GM19238 (cell line): ENCODE results near the gene RNPEPL1.

ENCODE experiments used
- DNase-seq: peaks from one replicate; pipeline ENCODE4 v3.0.0; 2011; ENCODE audit warnings: low spot score; ENCODE audit not compliant: insufficient read length

The RNPEPL1 gene

DNA sequence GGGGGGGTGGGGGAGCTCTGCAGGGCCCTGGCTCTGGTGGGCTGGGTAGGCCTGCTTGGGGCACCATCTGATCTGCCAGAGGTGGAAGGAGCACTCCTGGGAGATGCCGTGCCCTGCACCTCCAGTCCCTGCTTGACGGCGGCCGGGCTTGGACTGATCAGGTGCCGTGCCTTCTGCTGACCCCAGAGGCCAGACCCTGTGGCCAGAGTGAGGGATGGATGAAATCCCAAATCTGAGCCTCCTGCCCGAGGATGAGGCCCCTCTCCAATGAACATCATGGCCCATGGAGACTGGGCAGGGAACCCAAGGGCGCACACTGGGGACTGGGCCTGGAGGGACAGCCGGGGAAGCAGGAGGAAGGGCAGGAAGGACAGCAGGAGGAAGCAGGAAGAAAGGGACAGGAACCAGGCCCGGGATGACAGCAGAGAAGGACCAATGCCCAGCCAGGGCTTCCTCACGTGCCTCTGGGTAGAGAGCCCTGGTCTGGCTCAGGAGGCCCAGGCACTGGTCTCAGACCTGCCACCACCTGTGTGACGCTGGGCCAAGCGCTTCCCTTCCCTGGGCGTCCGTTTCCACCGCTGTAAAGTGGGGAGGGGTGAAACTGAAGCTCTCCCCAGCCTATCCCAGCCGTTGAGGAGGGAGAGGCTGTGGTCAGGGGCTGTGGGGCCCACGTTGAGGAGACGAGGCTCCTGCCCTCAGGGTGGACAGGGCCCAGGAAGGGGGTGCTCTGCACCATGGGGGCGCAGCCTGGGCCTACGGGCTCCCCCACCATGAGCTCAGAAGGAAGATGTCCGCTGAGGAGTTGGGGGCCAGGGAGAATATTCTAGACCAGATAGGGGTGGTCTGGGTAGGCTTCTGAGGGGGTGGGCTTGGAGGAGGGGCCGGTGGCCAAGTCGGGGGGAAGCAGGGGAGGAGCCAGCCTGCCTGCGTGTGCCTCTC lies 56.0 kb downstream of the RNPEPL1 start:
- DNase-seq, result no peak

DNA sequence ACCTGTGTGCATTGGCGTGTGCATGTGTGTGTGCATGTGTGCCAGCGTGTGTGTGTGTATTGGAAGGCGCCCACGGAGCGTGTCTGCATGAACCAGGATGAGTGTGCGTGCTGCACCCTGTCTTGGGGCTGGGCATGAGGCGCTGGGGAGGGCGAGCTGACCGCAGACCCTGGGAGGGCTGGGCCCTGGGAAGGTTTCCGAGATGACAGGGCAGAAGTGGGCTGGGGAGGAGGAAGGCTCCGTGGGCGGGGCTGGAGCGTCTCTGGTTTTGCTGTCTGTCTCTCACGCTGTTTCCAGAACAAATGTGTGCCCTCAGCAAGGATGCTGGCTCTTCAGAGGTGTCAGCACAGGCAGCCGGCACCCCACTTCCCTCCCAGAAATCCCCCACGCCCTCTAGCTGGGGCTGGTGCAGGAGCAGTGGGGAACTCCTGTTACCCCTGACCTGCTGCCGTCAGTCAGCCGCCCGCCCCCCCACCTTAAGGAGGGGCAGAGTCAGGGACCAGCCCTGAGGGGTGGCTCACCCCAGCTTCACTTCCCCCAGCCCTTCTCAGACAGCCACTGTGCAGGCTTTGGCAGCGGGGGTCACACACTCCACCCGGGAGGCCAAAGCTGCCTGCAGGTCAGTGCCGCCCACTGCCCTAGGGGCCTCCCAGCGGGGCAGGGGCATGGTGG lies 56.8 kb downstream of the RNPEPL1 start, which contains the start of gene GPR35:
TSS of gene GPR35 (plus strand) at position 531 of the 672 bp plus-strand sequence. CDS start 4,473 bp downstream, outside the sequence.
- no peak for DNase-seq

DNA sequence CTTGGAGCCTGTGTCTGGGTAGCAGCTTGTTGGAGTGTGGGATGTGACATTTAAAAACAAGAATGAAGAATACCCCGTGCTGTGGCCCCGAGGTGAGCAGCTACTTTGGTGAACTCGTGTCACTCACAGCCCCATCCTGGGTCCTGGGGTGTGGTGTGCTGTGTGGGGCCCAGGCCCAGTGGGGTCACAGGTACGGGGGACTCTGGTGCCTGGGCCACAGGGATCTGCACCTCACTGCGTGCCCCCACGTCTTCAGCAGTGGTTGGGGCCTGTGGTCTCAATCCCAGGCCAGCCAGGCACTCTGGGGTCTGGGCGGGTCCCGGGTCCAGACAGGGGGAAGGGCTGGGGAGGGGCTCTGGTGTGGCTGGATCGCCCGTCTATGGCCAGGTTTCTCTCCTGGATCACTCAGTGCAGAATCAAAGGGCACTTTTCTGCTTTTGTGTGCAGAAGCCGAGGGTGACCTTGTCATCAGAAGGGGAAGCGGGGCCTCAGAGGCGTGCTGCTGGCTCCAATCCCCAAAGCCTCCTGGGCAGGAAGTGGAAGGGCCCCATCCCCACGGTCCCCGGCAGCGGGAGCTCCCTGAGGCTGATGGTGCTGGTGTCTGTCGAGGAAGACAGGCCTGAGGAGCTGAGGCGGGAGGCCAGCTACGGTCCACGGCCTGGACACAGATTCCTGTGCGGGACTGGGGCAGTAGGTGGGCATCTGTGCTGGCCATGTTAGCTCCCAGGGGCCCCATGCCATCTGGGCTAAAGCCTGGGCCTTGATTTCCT lies 58.4 kb downstream of the RNPEPL1 start:
- DNase-seq, result no peak

DNA sequence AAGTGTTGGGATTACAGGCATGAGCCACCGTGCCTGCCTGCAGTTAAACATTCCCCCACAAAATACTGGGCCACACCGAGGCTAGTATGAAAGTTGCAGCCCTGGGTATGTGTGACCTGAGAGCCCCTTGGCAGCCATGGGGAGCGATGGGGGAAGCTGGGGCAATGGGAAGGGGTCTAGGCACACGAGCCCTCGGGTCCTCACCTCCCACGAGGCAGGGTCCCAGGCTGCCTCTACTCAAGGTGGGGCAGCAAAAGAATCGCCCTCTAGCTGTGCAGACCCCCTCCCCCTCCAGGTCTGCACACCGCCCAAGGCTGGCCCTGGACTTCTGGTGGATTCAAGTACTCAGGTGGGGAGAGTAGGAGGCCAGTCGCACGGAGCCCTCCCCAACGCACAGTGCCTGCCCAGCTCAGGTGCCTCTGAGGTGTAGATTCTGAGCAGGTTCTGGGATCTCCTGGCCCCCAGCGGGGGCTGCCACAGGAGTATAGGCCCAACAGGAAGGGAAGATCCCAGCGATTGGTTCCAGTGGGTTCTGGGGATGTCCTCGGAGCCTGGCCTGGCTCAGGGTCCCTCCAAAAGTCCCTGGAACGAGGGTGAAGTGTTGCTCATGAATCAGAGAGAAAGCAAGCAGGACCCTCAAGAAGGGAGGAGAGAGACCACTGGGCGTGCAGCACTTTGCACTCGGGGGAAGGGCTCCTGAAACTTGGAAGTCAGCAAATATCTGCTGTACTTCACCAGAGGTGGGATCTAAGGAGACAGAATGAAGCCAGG lies 59.6 kb downstream of the RNPEPL1 start:
- no peak for DNase-seq

DNA sequence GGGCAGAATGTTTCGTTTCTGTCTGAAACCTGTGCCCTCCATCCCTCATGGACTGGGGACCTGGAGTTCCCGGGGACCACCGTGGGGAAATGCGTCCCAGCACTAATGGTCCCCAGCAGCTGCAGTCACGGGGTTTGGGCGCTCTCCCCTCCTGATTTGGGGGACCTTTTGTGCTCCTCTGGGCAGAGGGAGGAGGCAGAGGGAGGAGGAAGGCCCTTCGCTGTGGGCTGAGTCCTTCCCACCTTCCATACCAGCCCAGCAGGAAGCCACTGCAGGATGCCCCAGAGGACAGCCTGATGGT lies 60.2 kb downstream of the RNPEPL1 start:
- DNase-seq, result no peak

DNA sequence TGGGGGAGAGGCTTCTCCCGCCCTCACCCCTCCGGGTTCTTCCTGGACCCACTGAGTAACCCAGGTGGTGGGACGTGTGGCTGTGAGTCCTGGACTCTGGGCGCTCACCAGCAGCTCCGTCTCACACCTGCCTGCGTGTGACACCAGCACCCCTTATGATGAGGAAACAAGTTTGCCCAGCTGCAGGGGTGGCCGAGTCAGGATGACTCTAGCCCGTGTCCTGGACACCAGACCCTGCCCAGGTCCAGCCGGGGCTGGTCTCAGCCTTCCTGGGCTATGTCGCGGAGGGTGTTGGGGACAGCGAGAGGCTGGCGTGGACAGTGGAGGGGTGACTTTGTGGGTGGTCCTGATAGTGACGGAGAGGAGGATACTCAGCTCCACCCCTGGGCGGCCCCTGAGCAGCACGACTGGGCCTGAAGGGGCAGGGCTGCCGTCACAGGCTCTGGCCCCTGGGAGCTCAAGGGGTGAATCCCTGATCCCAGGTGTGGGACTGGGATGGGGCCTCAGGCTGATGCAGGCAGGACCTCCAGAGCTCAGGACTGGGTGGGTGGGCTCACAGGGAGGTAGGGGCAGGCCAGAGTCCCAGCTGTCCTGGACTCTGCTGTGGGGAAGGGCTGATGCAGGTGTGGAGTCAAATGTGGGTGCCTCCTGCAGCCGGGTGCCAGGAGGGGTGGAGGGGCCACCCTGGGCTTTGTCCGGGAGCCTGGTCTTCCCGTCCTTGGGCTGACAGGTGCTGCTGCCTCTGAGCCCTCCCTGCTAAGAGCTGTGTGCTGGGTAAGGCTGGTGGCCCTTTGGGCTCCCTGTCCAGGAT lies 60.7 kb downstream of the RNPEPL1 start:
- no peak for DNase-seq

DNA sequence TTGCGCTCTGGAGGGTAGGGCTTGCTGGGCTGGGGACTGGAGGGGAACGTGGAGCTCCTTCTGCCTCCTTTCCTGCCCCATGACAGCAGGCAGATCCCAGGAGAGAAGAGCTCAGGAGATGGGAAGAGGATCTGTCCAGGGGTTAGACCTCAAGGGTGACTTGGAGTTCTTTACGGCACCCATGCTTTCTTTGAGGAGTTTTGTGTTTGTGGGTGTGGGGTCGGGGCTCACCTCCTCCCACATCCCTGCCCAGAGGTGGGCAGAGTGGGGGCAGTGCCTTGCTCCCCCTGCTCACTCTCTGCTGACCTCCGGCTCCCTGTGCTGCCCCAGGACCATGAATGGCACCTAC lies 61.3 kb downstream of the RNPEPL1 start:
- no peak for DNase-seq

DNA sequence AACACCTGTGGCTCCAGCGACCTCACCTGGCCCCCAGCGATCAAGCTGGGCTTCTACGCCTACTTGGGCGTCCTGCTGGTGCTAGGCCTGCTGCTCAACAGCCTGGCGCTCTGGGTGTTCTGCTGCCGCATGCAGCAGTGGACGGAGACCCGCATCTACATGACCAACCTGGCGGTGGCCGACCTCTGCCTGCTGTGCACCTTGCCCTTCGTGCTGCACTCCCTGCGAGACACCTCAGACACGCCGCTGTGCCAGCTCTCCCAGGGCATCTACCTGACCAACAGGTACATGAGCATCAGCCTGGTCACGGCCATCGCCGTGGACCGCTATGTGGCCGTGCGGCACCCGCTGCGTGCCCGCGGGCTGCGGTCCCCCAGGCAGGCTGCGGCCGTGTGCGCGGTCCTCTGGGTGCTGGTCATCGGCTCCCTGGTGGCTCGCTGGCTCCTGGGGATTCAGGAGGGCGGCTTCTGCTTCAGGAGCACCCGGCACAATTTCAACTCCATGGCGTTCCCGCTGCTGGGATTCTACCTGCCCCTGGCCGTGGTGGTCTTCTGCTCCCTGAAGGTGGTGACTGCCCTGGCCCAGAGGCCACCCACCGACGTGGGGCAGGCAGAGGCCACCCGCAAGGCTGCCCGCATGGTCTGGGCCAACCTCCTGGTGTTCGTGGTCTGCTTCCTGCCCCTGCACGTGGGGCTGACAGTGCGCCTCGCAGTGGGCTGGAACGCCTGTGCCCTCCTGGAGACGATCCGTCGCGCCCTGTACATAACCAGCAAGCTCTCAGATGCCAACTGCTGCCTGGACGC lies 61.9 kb downstream of the RNPEPL1 start:
- DNase-seq, result no peak
